ENCODE data around the gene CD53.
A peak's percentile ranks its signal among the peaks of the same experiment; 100 is the strongest.
"Not testable (repeated sequence)": the region's sequence is repeated elsewhere in the genome, so short reads cannot be mapped to it uniquely, and the experiment has no call there.

CD53 gene

DNA sequence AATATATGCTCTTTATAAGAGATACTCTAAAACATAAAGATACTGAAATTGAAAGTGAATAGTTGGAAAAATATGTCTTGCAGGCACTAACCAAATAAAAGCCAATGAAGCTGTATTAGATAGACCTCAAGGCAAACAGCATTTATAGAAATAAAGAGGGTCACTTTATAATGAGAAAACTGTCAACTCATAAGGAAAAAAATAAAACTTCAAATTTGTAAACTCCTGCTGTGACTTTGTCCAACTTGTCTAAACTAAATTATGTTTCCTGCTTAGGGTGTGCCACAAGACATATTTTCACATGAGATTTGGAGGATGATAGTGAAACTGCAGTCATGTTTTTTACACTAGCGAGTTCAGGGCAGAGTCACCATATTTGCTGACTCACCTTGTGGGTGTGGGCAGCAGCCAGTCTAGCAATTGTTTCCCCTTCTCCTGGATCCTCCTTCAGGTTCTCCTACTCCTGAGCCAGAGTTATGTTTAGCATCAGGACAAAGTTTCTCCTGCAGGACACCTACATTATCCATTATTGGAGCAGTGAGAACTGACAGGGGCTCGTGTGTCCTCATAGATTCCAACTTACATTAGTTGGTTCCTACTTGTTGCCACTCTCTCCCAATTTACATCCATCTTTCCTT, 43.8 kb downstream of the CD53 start:
- peak; percentile 60 for DNase-seq (ENCODE audit: low spot score)

DNA sequence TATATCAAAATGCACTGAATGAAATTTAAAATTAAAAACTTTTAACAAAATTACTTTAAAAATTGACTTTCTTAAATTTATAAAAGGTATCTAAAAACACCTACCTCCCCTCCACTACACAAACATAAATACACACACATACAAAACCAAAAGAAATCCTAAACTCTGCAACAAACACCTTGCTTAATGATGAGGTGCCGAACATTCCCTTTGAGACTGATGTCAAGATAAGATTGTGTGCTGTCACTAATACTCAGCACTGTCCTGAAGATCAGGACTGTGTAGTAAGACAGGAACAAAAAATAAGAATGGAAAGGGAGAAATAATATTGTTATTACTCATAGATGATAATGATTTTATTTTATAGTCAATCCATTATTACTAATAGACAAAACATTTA, 45.1 kb downstream of the CD53 start:
- DNase-seq (ENCODE audit: low spot score): no peak

DNA sequence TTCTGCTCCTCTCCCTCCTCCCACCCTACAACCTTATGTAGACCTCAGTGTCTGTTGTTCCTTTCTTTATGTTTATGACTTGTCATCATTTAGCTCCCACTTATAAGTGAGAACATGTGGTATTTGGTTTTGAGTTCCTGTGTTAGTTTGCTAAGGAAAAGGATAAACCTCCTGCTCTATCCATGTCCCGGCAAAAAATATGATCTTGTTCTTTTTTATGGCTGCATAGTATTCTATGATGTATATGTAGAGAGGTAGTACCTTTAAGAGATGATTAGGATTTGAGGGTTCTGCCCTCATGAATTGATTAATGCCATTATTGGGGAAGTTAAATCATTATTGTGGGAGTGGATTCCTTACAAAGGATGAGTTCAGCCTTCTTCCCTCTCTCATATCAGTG, 49.0 kb downstream of the CD53 start:
- no peak for DNase-seq (ENCODE audit: low spot score)

DNA sequence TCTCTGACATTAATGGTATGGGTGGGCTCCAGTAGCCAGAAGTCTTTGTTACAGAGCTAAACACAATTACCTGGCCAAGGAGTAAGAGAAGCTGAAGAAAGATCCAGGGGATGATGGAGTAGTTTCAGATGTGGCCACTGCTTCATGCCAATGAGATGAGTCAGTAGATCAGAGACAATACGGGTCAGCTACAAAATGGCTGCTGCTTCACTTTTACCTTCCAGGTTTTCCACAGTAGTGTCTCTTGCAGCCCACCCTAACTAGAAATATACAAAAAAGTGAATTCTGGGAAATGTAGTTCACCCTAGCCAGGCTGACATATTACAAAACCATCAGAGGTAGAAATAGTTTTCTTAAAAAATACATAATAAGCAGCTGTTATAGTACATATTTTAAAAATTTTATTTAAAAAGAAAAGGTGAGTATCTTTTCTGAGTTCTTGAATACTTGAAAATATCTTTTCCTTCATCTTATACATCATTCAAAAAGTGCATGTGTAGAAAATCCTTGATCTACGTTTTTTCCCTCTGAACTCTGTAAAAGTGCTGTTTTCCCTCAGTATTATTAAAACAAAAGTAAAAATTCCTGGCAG, 54.6 kb downstream of the CD53 start:
- DNase-seq (ENCODE audit: low spot score): peak; percentile 16

DNA sequence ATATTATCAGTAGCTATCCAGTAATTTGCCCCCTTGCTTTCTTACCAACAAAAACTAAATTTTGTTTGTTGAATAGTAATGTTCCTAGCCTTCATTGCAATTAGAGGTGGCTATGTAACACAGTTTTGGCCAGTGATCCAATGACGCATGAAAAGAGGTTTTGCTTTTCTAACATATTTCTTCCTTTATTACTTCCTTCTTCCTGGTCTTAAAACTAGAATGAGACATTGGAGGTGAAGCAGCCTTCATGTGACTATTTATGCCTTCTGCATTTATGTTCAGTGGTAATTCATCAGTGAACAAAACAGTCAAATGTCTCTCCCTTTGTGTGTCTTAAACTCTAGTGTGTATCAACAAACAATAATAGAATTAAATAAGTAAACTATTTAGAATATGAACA, 55.2 kb downstream of the CD53 start:
- no peak for DNase-seq (ENCODE audit: low spot score)

DNA sequence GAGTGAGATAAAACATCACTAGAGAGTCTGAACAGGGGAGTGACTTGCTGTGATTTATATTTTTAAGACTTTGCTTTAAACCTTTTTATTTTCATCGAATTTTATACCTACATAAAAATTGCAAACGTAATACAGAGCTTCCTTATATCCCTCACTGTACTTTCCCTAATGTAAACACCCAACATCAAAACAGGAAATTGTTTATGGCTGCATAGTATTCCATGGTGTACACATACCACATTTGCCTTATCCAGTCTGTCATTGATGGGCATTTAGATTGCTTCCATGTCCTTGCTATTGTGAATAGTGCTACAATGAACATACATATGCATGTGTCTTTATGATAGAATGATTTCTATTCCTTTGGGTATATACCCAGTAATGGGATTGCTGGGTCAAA, 56.0 kb downstream of the CD53 start:
- no peak for DNase-seq (ENCODE audit: low spot score)

DNA sequence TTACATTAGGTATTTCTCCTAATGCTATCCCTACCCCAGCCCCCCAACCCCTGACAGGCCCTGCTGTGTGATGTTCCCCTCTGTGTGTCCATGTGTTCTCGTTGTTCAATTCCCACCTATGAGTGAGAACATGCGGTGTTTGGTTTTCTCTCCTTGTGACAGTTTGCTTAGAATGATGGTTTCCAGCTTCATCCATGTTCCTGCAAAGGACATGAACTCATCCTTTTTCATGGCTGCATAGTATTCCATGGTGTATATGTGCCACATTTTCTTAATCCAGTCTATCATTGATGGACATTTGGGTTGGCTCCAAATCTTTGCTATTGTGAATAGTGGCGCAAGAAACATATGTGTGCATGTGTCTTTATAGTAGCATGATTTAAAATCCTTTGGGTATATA, 58.1 kb downstream of the CD53 start:
- not testable (repeated sequence) for DNase-seq (ENCODE audit: low spot score)

DNA sequence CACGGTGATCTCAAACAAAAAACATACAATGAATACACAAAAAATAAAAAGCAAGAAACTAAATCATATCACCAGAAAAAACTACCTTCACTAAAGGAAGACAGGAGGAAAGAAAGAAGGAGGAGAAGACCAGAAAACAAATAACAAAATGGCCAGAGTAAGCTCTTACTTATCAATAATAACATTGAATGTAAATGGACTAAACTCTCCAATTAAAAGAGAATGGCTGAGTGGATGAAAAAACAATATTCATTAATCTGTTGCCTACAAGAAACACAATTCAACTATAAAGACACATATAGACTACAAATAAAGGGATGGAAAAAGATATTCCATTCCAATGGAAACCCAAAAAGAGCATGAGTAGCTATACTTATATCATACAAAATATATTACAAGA, 63.6 kb downstream of the CD53 start:
- DNase-seq (ENCODE audit: low spot score): no peak

DNA sequence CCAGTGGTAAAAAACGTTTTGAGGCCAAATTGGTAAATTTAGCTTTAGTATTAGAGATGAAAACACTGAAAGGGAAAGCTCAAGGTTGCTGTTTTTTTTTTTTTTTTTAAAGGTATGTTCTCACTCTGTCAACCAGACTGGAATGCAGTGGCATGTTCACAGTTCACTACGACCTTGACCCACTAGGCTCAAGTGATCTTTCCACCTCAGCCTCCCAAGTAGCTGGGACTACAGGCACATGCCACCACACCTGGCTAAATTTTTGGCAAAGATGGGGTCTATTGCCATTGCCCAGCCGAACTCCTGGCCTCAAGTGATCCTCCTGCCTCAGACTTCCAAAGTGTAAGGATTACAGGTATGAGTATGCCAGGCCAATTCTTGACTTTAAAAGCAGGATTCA, 71.9 kb downstream of the CD53 start:
- no peak for DNase-seq (ENCODE audit: low spot score)

DNA sequence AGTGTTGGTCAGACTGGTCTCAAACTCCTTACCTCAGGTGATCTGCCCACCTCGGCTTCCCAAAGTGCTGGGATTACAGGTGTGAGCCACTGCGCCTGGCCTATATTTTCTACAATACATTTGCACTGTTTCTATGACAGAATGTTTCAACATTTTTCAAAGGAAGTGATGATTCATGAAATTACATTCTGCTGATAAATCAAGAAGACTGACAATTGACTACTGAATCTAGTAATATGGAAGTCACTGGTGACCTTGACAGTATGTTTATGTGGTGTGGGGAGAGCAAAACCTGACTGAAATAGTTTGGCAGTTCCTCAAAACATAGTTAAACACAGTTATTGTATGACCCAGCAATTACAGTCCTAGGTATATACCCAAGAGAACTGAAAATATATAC, 72.7 kb downstream of the CD53 start:
- DNase-seq (ENCODE audit: low spot score): peak; percentile 25

DNA sequence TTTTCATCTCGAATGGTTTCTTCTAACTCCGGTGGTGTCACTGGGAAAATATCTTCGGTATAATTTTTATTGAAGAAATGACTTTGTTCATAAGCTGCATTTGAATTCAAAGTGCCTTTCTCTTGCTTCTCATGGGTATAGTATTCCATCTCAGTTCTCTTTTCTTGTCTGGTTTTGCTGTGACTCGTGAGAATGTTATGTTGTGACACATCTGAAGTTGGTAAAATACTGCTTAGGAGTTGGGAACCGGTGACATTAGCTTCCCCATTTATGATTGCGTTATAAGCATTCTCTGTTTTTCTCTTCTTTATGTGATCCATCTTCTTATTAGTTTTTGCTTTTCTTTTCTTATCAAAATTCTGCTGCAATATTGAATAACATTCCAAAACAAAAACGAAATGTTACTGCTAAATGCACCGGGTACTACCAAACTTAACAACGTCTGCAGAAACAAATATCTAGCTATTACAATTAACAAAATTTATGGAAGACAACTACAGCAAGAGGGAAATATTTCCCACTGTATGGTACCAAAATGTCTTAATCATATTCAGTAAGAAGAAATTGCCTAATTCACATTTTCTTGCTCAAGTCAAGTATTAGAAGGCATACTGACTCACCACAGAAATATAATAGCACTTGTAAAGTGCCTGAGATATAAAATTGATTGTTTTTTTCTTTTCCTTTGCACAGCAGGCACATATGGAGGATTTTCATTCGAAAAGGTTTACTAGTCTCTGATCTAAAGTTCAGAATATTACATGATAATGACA, 75.3 kb downstream of the CD53 start:
- DNase-seq (ENCODE audit: low spot score): no peak
